Esophagus muscularis mucosa (tissue), 4 donors: ENCODE data around the gene KANSL2. TPM values are rescaled to one million over a fixed set of nuclear protein-coding genes. Genes with fewer than 3 reads are reported as not detected.
"Not testable (repeated sequence)": the region's sequence is repeated elsewhere in the genome, so short reads cannot be mapped to it uniquely, and the experiment has no call there.

Source experiments
- DNase-seq: peaks from one replicate; pipeline ENCODE4 v3.0.0-alpha.2; 2017; ENCODE audit errors: extremely low spot score
- H3K27ac ChIP-seq, 4 donors: fragments of 200-600 bp; sonication (generic); replicated peaks in 1 of 4; 1 replicate in 3 of 4; 2 replicates in 1 of 4; pipeline ENCODE4 v1.5.1; 2016 to 2019; ENCODE audit warnings: mild to moderate bottlenecking in 1 of 4
- H3K27me3 ChIP-seq, 4 donors: fragments of 200-600 bp; sonication (generic); one replicate each; pipeline versions ENCODE4 v1.5.1 to v1.6.0; 2016 to 2019
- H3K36me3 ChIP-seq, 4 donors: fragments of 200-600 bp; sonication (generic); one replicate each; pipeline ENCODE4 v1.5.1; 2016 to 2019
- H3K4me1 ChIP-seq, 4 donors: fragments of 200-600 bp; sonication (generic); one replicate each; pipeline ENCODE4 v1.5.1; 2016 to 2019
- H3K4me3 ChIP-seq, 4 donors: fragments of 200-600 bp; sonication (generic); 1 replicate in 2 of 4; 2 replicates in 2 of 4; pipeline ENCODE4 v1.5.1; 2016 to 2019; ENCODE audit warnings: mild to moderate bottlenecking in 4 of 4, moderate library complexity in 1 of 4
- H3K9me3 ChIP-seq, 4 donors: fragments of 200-600 bp; sonication (generic); 1 replicate in 3 of 4; 2 replicates in 1 of 4; pipeline ENCODE4 v1.5.1; 2016 to 2019
- EP300 ChIP-seq: sonication (generic); formaldehyde crosslinking; IDR thresholded peaks from one replicate; pipeline ENCODE4 v1.6.1; 2017; ENCODE audit warnings: antibody characterized with exemption
- POLR2A ChIP-seq: fragments of 450-650 bp; IDR thresholded peaks from one replicate; pipeline ENCODE4 v1.6.1; 2017; ENCODE audit warnings: antibody characterized with exemption, moderate library complexity, mild to moderate bottlenecking, low read depth
- POLR2AphosphoS5 ChIP-seq, 2 donors: sonication (generic); formaldehyde crosslinking; IDR thresholded peaks; one replicate each; pipeline ENCODE4 v1.6.1; 2017; ENCODE audit warnings: antibody characterized with exemption in 2 of 2
- WGBS: methylation state at CpG from one replicate; pipeline ENCODE4 v1.1.5; 2018; 5-methylcytosine and 5-hydroxymethylcytosine counted together
- intact Hi-C: fragments of 100-400 bp; cut with DNase I; formaldehyde crosslinking; loops from one replicate; pipeline ENCODE4 v1.15.1; 2023
- total RNA-seq, 4 donors: library from RNA; depleted of rRNA; stranded (reverse); fragments of >200 nt; gene quantifications; one replicate each; pipeline versions ENCODE4 v1.1.0 to v1.2.1, GENCODE V29; 2016
- TF ChIP-seq, protein P1 (sequence below), 3 experiments: fragments of 200-600 bp in 2 of 3; fragments of 450-650 bp in 1 of 3; sonication (generic) in 2 of 3; IDR thresholded peaks; one replicate each; pipeline ENCODE4 v1.5.1; 2017 to 2019; ENCODE audit warnings: antibody characterized with exemption in 3 of 3, mild to moderate bottlenecking in 2 of 3, moderate library complexity in 1 of 3

KANSL2 gene
- total RNA-seq, 4 donors from 2014 or later: 41.3 to 58.8 (median 43.4) TPM

DNA sequence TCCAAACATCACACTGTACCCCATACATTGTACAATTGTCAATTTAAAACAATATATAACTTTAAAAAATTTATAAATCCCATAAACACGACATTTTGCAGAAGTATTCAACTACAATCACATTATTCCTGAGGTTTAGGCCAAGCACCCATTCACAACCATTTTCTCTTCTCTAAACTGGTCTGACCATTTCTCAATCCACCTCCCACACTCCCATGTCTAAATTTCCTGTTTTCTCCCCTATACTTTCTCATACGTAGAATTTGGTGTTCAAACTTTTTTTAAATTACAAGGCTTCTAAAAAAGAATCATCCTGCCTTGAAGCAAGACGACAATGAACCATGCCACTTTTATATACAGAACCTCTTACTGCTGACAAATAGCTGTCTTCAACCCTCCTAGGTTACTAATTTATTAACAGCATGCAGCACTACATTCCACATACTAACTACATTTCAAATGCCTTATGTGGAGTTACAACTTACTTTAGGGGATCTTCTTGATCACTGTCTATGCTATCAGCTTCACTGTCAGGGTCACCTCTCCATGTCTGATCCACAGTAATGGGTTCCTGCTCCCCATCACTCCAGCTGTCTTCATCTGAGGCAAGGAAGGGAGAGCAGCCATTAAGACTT is 3.4 kb downstream of the KANSL2 start:
- DNase-seq: no peak
- peaks cover 8 to 51% (median 36%) of the 10 kb centered on the region in 4 donors for H3K36me3 ChIP-seq
- WGBS: 56% methylated on average over 3 of the region's 3 CpGs
- no peak overlapping the region for H3K27ac ChIP-seq
- intact Hi-C loops: no loop called here
- H3K4me3 ChIP-seq: no peak overlapping the region
- H3K4me1 ChIP-seq: peaks cover 37 to 85% (median 79%) of the 10 kb centered on the region in 4 donors
- H3K27me3 ChIP-seq: no peaks in the 10 kb centered on the region
- H3K9me3 ChIP-seq: no peaks in the 10 kb centered on the region
- TF ChIP-seq EP300 (no peak), POLR2A (no peak), POLR2AphosphoS5 (IDR thresholded peaks at IDR 0.05) (no peak)
- TF ChIP-seq, protein P1, sequence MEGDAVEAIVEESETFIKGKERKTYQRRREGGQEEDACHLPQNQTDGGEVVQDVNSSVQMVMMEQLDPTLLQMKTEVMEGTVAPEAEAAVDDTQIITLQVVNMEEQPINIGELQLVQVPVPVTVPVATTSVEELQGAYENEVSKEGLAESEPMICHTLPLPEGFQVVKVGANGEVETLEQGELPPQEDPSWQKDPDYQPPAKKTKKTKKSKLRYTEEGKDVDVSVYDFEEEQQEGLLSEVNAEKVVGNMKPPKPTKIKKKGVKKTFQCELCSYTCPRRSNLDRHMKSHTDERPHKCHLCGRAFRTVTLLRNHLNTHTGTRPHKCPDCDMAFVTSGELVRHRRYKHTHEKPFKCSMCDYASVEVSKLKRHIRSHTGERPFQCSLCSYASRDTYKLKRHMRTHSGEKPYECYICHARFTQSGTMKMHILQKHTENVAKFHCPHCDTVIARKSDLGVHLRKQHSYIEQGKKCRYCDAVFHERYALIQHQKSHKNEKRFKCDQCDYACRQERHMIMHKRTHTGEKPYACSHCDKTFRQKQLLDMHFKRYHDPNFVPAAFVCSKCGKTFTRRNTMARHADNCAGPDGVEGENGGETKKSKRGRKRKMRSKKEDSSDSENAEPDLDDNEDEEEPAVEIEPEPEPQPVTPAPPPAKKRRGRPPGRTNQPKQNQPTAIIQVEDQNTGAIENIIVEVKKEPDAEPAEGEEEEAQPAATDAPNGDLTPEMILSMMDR (IDR thresholded peaks at IDR 0.05): no peak

DNA sequence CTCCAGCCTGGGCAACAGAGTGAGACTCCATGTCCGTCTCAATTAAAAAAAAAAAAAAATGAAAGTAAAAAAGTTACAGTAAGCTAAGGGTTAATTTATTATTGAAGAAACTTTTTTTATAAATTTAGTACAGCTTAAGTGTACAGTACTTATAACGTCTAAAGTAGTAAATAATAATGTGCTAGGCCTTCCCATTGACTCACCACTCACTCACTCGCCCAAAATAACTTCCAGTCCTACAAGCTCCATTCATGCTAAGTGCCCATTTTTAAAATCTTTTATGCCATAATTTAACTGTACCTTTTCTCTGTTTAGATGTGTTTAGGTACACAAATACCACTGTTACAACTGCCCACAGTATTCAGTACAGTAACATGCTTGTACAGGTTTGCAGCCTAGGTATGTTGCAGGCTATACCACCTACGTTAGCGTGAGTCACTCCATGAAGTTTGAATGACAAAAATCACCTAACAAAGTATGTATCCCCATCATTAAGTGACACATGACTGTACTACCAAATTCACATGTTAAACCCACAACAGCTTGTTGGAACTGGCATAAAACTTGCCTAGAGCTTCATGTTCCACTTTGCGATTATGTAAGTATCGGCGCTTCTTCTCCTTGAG is 10.7 kb downstream of the KANSL2 start:
- DNase-seq: no peak
- intact Hi-C loops: no loop called here
- WGBS: 79% methylated on average over 8 of the region's 8 CpGs
- TF ChIP-seq POLR2AphosphoS5 (IDR thresholded peaks at IDR 0.05) (no peak), EP300 (no peak), POLR2A (no peak)
- Histone ChIP-seq H3K27me3 (no peaks in the 10 kb centered on the region), H3K36me3 (peaks cover 57 to 98% (median 86%) of the 10 kb centered on the region in 4 donors), H3K4me1 (peaks cover 3 to 28% (median 24%) of the 10 kb centered on the region in 4 donors), H3K9me3 (no peaks in the 10 kb centered on the region), H3K4me3 (no peak overlapping the region), H3K27ac (no peak overlapping the region)

DNA sequence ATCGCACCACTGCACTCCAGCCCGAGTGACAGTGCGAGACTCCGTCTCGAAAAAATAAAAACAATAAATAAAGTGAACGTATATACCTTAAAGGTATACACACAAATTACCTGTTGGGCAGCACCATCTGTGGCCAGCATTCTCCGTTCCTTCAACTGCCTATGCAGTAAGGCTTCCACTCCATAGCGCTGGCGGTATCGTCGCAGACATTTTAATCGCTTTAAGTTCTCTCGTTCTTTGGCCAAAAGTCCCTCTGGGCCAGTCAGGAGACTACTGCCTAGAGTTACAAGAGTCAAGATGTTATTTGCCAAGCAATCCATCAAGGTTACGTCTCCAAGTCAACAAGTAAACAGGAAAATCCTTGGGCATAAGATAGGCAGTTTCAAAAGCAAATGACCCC is 13.0 kb downstream of the KANSL2 start:
- peaks cover 0 to 4% (median 1%) of the 10 kb centered on the region in 4 donors for H3K4me1 ChIP-seq
- no peaks in the 10 kb centered on the region for H3K9me3 ChIP-seq
- H3K27ac ChIP-seq: no peak overlapping the region
- TF ChIP-seq EP300 (no peak), POLR2A (no peak), POLR2AphosphoS5 (IDR thresholded peaks at IDR 0.05) (no peak)
- TF ChIP-seq, protein P1 (IDR thresholded peaks at IDR 0.05): no peak
- WGBS: 90% methylated on average over 14 of the region's 14 CpGs
- intact Hi-C loops: no loop called here
- H3K36me3 ChIP-seq: peaks cover 74 to 100% (median 95%) of the 10 kb centered on the region in 4 donors
- H3K4me3 ChIP-seq: no peak overlapping the region
- no peak for DNase-seq
- no peaks in the 10 kb centered on the region for H3K27me3 ChIP-seq

DNA sequence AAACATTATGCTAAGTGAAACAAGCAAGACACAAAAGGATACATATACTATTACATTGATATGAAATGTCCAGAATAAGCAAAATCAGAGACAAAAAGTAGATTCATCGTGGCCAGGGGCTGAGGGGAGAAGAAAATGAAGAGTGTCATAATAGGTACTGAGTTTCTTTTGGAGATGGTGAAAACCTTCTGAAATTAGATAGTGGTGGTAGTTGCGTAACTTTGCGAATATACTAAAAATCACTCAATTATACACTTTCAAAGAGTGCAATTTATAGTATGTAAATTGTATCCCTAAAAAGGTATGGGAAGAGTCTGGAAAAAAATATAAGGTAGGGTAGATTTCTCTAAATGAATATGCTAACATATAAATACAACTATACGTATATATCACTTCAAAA is 22.2 kb downstream of the KANSL2 start:
- no peaks in the 10 kb centered on the region for H3K9me3 ChIP-seq
- no peaks in the 10 kb centered on the region for H3K27me3 ChIP-seq
- WGBS: 89% methylated on average over 4 of the region's 4 CpGs
- TF ChIP-seq EP300: no peak
- TF ChIP-seq, protein P1 (IDR thresholded peaks at IDR 0.05): no peak
- no peak for TF ChIP-seq POLR2A
- TF ChIP-seq POLR2AphosphoS5 (IDR thresholded peaks at IDR 0.05): no peak
- no peaks in the 10 kb centered on the region for H3K4me1 ChIP-seq
- intact Hi-C loops: no loop called here
- no peak overlapping the region for H3K27ac ChIP-seq
- no peak for DNase-seq
- no peak overlapping the region for H3K4me3 ChIP-seq
- H3K36me3 ChIP-seq: peaks cover 51 to 99% (median 86%) of the 10 kb centered on the region in 4 donors

DNA sequence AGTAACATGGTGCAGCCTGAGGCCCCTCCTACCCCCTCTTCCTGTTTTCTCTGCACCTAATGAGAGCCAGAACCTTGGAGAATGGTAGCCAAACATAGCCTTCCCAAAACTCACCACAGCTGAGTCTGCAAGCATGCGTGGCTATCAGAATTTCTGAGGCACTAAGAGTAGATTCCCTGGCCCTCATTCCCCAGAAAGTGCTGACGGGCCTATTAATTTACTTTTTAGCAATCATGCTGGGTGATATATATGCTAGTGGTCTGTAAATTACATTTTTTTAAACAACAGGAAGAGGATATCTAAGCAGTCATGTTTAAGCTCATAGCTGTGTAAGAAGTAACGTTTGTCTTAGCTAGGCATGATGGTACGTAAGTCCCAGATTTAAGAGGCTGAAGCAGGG is 30.4 kb downstream of the KANSL2 start:
- Histone ChIP-seq H3K27me3 (no peaks in the 10 kb centered on the region), H3K4me3 (no peak overlapping the region), H3K4me1 (peaks cover 0 to 11% (median 3%) of the 10 kb centered on the region in 4 donors), H3K9me3 (no peaks in the 10 kb centered on the region), H3K36me3 (peaks cover 32 to 68% (median 60%) of the 10 kb centered on the region in 4 donors), H3K27ac (no peak overlapping the region)
- no peak for DNase-seq
- TF ChIP-seq, protein P1 (IDR thresholded peaks at IDR 0.05): no peak
- TF ChIP-seq EP300 (no peak), POLR2AphosphoS5 (IDR thresholded peaks at IDR 0.05) (no peak), POLR2A (no peak)
- intact Hi-C loops: no loop called here
- WGBS: 71% methylated on average over 4 of the region's 4 CpGs

DNA sequence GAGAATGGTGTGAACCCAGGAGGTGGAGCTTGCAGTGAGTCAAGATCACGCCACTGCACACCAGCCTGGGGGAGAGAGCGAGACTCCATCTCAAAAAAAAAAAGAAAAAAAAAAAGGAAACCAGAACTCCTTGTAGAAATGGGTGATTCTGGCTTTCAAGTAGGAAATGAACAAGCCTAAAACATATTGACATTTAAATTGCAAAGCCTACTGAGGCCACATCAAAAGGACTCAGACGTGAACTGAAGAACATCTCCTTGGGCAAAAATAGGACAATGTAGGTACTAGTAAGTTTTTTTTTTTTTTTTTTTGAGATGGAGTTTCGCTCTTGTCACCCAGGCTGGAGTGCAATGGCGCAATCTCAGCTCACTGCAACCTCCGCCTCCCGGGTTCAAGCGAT is 36.7 kb downstream of the KANSL2 start:
- DNase-seq, intact Hi-C loops, H3K4me3 ChIP-seq, H3K27me3 ChIP-seq, H3K4me1 ChIP-seq, H3K27ac ChIP-seq, H3K9me3 ChIP-seq: not testable (repeated sequence)
- WGBS: over 99% methylated on average over 8 of the region's 8 CpGs
- peaks cover 1 to 22% (median 4%) of the 10 kb centered on the region in 4 donors for H3K36me3 ChIP-seq
